ENCODE data around the gene A3GALT2. TPM values are rescaled to one million over a fixed set of nuclear protein-coding genes. Genes with fewer than 3 reads are reported as not detected.

Gene A3GALT2
- total and polyA plus RNA-seq, 5 donors: not detected

- Histone ChIP-seq H3K4me1 (ENCODE audit: control insufficient read depth, insufficient read depth, low read length) (peaks cover 14% of the 10 kb centered on the region), H3K27me3 (ENCODE audit: control insufficient read depth, insufficient read depth) (no peaks in the 10 kb centered on the region), H3K27ac (ENCODE audit: low read length) (peak overlapping the region; percentile 61), H3K9me3 (ENCODE audit: control insufficient read depth, low read length) (no peaks in the 10 kb centered on the region), H3K4me3 (ENCODE audit: low read length) (peak overlapping the region; percentile 96)
- intact Hi-C loops (cut with DNase I): no loop called here
- 35% methylated on average over 6 of the region's 6 CpGs for WGBS
- DNase-seq: no peak
- no peak for ATAC-seq
Observed at GRCh38 chr1:33350611-33351280, 29.8 kb upstream of the A3GALT2 start.

GRCh38 chr1:33349778-33350610 lies 29.1 kb upstream of the A3GALT2 start:
- intact Hi-C loops (cut with DNase I): no loop called here
- 2% methylated on average over 98 of the region's 104 CpGs for WGBS
- peak; percentile 87 to 93 for ATAC-seq

GRCh38 chr1:33349081-33349759 lies 28.3 kb upstream of the A3GALT2 start:
- intact Hi-C loops (cut with DNase I): no loop called here
- Histone ChIP-seq H3K27ac (ENCODE audit: low read length) (peak overlapping the region; percentile 92), H3K9me3 (ENCODE audit: control insufficient read depth, low read length) (no peaks in the 10 kb centered on the region), H3K4me1 (ENCODE audit: control insufficient read depth, insufficient read depth, low read length) (peaks cover 14% of the 10 kb centered on the region), H3K27me3 (ENCODE audit: control insufficient read depth, insufficient read depth) (no peaks in the 10 kb centered on the region), H3K4me3 (ENCODE audit: low read length) (peak overlapping the region; percentile 96)
- ATAC-seq: peak; percentile 25 to 42
- WGBS: under 1% methylated on average over 78 of the region's 78 CpGs
- peak; percentile 53 to 85 (median 84) for DNase-seq

More at GRCh38 chr1:33349778-33350610, 29.1 kb upstream of the A3GALT2 start:
- H3K4me3 ChIP-seq (ENCODE audit: low read length): peak overlapping the region; percentile 96
- peak; percentile 93 to 97 (median 96) for DNase-seq
- H3K27ac ChIP-seq (ENCODE audit: low read length): peak overlapping the region; percentile 92
- no peaks in the 10 kb centered on the region for H3K27me3 ChIP-seq (ENCODE audit: control insufficient read depth, insufficient read depth)
- H3K9me3 ChIP-seq (ENCODE audit: control insufficient read depth, low read length): no peaks in the 10 kb centered on the region
- H3K4me1 ChIP-seq (ENCODE audit: control insufficient read depth, insufficient read depth, low read length): peaks cover 14% of the 10 kb centered on the region

- ATAC-seq (no peak), DNase-seq (peak in 2 of 3 donors; percentile 45)
- peaks cover 15% of the 10 kb centered on the region for H3K4me1 ChIP-seq (ENCODE audit: control insufficient read depth, insufficient read depth, low read length)
- H3K27me3 ChIP-seq (ENCODE audit: control insufficient read depth, insufficient read depth): no peaks in the 10 kb centered on the region
- under 1% methylated on average over 11 of the region's 11 CpGs for WGBS
- no peaks in the 10 kb centered on the region for H3K9me3 ChIP-seq (ENCODE audit: control insufficient read depth, low read length)
- H3K4me3 ChIP-seq (ENCODE audit: low read length): peak overlapping the region; percentile 96
- peak overlapping the region; percentile 92 for H3K27ac ChIP-seq (ENCODE audit: low read length)
- intact Hi-C loops (cut with DNase I): no loop called here
Observed at GRCh38 chr1:33348676-33349080, 27.8 kb upstream of the A3GALT2 start.

GRCh38 chr1:33348194-33348593 lies 27.3 kb upstream of the A3GALT2 start:
- DNase-seq (no peak), ATAC-seq (no peak)
- 34% methylated on average over 2 of the region's 2 CpGs for WGBS
- peaks cover 18% of the 10 kb centered on the region for H3K4me1 ChIP-seq (ENCODE audit: control insufficient read depth, insufficient read depth, low read length)
- H3K27ac ChIP-seq (ENCODE audit: low read length): peak overlapping the region; percentile 92
- peak overlapping the region; percentile 96 for H3K4me3 ChIP-seq (ENCODE audit: low read length)
- intact Hi-C loops (cut with DNase I): no loop called here
- no peaks in the 10 kb centered on the region for H3K9me3 ChIP-seq (ENCODE audit: control insufficient read depth, low read length)
- H3K27me3 ChIP-seq (ENCODE audit: control insufficient read depth, insufficient read depth): no peaks in the 10 kb centered on the region

- 17% methylated on average over 5 of the region's 5 CpGs for WGBS
- no peaks in the 10 kb centered on the region for H3K27me3 ChIP-seq (ENCODE audit: control insufficient read depth, insufficient read depth)
- peaks cover 22% of the 10 kb centered on the region for H3K4me1 ChIP-seq (ENCODE audit: control insufficient read depth, insufficient read depth, low read length)
- H3K9me3 ChIP-seq (ENCODE audit: control insufficient read depth, low read length): no peaks in the 10 kb centered on the region
- intact Hi-C loops (cut with DNase I): no loop called here
- H3K4me3 ChIP-seq (ENCODE audit: low read length): peak overlapping the region; percentile 96
- ATAC-seq (peak; percentile 15 to 70), DNase-seq (peak; percentile 73 to 83 (median 74))
- peak overlapping the region; percentile 98 for H3K27ac ChIP-seq (ENCODE audit: low read length)
Observed at GRCh38 chr1:33347650-33347992, 26.7 kb upstream of the A3GALT2 start.

GRCh38 chr1:33346927-33347649 lies 26.2 kb upstream of the A3GALT2 start:
- DNase-seq (peak; percentile 56 to 72 (median 68)), ATAC-seq (peak; percentile 38 to 77)
- H3K27ac ChIP-seq (ENCODE audit: low read length): peak overlapping the region; percentile 98
- 18% methylated on average over 2 of the region's 2 CpGs for WGBS
- no peaks in the 10 kb centered on the region for H3K9me3 ChIP-seq (ENCODE audit: control insufficient read depth, low read length)
- H3K27me3 ChIP-seq (ENCODE audit: control insufficient read depth, insufficient read depth): no peaks in the 10 kb centered on the region
- intact Hi-C loops (cut with DNase I): no loop called here
- peak overlapping the region; percentile 96 for H3K4me3 ChIP-seq (ENCODE audit: low read length)
- H3K4me1 ChIP-seq (ENCODE audit: control insufficient read depth, insufficient read depth, low read length): peaks cover 27% of the 10 kb centered on the region

GRCh38 chr1:33346533-33346926 lies 25.6 kb upstream of the A3GALT2 start:
- 32% methylated on average over 3 of the region's 3 CpGs for WGBS
- ATAC-seq (no peak), DNase-seq (no peak)
- Histone ChIP-seq H3K4me3 (ENCODE audit: low read length) (peak overlapping the region; percentile 96), H3K4me1 (ENCODE audit: control insufficient read depth, insufficient read depth, low read length) (peaks cover 32% of the 10 kb centered on the region), H3K9me3 (ENCODE audit: control insufficient read depth, low read length) (no peaks in the 10 kb centered on the region), H3K27ac (ENCODE audit: low read length) (peak overlapping the region; percentile 97), H3K27me3 (ENCODE audit: control insufficient read depth, insufficient read depth) (no peaks in the 10 kb centered on the region)
- intact Hi-C loops (cut with DNase I): no loop called here

GRCh38 chr1:33344896-33345560 lies 24.1 kb upstream of the A3GALT2 start:
- no peaks in the 10 kb centered on the region for H3K27me3 ChIP-seq (ENCODE audit: control insufficient read depth, insufficient read depth)
- H3K9me3 ChIP-seq (ENCODE audit: control insufficient read depth, low read length): no peaks in the 10 kb centered on the region
- no peak for ATAC-seq
- H3K4me1 ChIP-seq (ENCODE audit: control insufficient read depth, insufficient read depth, low read length): peaks cover 43% of the 10 kb centered on the region
- no peak for DNase-seq
- peak overlapping the region; percentile 67 for H3K27ac ChIP-seq (ENCODE audit: low read length)
- WGBS: 15% methylated on average over 2 of the region's 2 CpGs
- H3K4me3 ChIP-seq (ENCODE audit: low read length): no peak overlapping the region
- intact Hi-C loops (cut with DNase I): no loop called here

GRCh38 chr1:33343539-33343938 lies 22.6 kb upstream of the A3GALT2 start:
- Histone ChIP-seq H3K4me3 (ENCODE audit: low read length) (no peak overlapping the region), H3K27ac (ENCODE audit: low read length) (peak overlapping the region; percentile 56), H3K4me1 (ENCODE audit: control insufficient read depth, insufficient read depth, low read length) (peaks cover 51% of the 10 kb centered on the region), H3K27me3 (ENCODE audit: control insufficient read depth, insufficient read depth) (no peaks in the 10 kb centered on the region), H3K9me3 (ENCODE audit: control insufficient read depth, low read length) (no peaks in the 10 kb centered on the region)
- intact Hi-C loops (cut with DNase I): no loop called here
- DNase-seq (no peak), ATAC-seq (no peak)
- 24% methylated on average over 5 of the region's 5 CpGs for WGBS
